Heart right ventricle (tissue), 16 donors: ENCODE measurements around the gene NEK6. TPM values are rescaled to one million over a fixed set of nuclear protein-coding genes. Genes with fewer than 3 reads are reported as not detected.

ENCODE experiments used
- ATAC-seq, 8 donors: fragments of 200-7000 bp; cut with Tn5 transposase; one replicate each; pipeline ENCODE4 v1.9.1; 2020; ENCODE audit warnings: mild to moderate bottlenecking in 8 of 8, moderate library complexity in 8 of 8, moderate number of reproducible peaks in 1 of 8
- DNase-seq, 2 donors: peaks; one replicate each; pipeline ENCODE4 v3.0.0-alpha.2; 2020
- H3K27ac ChIP-seq, 10 donors: fragments of 200-600 bp; sonication (generic) in 2 of 10; one replicate each; pipeline versions ENCODE4 v1.5.0 to v1.8.0; 2020 to 2022; ENCODE audit warnings: mild to moderate bottlenecking in 3 of 10
- H3K27me3 ChIP-seq, 7 donors: fragments of 200-600 bp; one replicate each; pipeline ENCODE4 v1.8.0; 2021 to 2022; ENCODE audit warnings: mild to moderate bottlenecking in 2 of 7
- H3K36me3 ChIP-seq, 9 donors: fragments of 200-600 bp; sonication (generic) in 1 of 9; one replicate each; pipeline versions ENCODE4 v1.5.0 to v1.8.0; 2020 to 2022; ENCODE audit warnings: mild to moderate bottlenecking in 2 of 9
- H3K4me1 ChIP-seq, 9 donors: fragments of 200-600 bp; sonication (generic) in 1 of 9; one replicate each; pipeline versions ENCODE4 v1.5.0 to v1.8.0; 2020 to 2022; ENCODE audit warnings: mild to moderate bottlenecking in 4 of 9
- H3K4me3 ChIP-seq, 10 donors: fragments of 200-600 bp; sonication (generic) in 2 of 10; one replicate each; pipeline versions ENCODE4 v1.5.0 to v1.8.0; 2020 to 2022; ENCODE audit warnings: mild to moderate bottlenecking in 7 of 10, moderate library complexity in 2 of 10
- H3K9me3 ChIP-seq, 11 donors: fragments of 200-600 bp in 10 of 11; sonication (generic) in 2 of 11; one replicate each; pipeline versions ENCODE4 v1.5.0 to v1.8.0; 2013 to 2022; ENCODE audit warnings: mild to moderate bottlenecking in 2 of 11, control low read depth in 1 of 11, moderate library complexity in 1 of 11
- WGBS, 2 donors: extraction: QIAGEN DNeasy Blood & Tissue Kit; methylation state at CpG; one replicate each; pipeline ENCODE4 v1.1.7; 2013; ENCODE audit warnings: inconsistent platforms in 1 of 2; 5-methylcytosine and 5-hydroxymethylcytosine counted together
- intact Hi-C, 10 donors: fragments of 100-400 bp; cut with DNase I; formaldehyde crosslinking; loops; one replicate each; pipeline versions ENCODE4 v1.11.1 to v1.14.2; 2022
- polyA plus RNA-seq, 2 donors: library from polyadenylated mRNA; stranded (reverse); fragments of 200-250 nt; gene quantifications; one replicate each; pipeline ENCODE4 v1.2.3, GENCODE V29; 2013
- total RNA-seq, 10 donors: library from RNA; stranded (reverse); fragmentation: NEBNext Ultra II Directional in 3 of 10; extraction: Animal tissue kit (Norgen Biotek cat#: 25700) in 3 of 10; gene quantifications; one replicate each; pipeline versions ENCODE4 v1.2.1 to v1.2.4, GENCODE V29; 2021 to 2023
- TF ChIP-seq, protein P1 (sequence below), 9 donors: fragments of 200-600 bp; sonication (generic) in 2 of 9; IDR thresholded peaks; one replicate each; pipeline versions ENCODE4 v1.5.0 to v1.8.0; 2021 to 2022; ENCODE audit warnings: antibody characterized with exemption in 9 of 9, mild to moderate bottlenecking in 5 of 9, moderate library complexity in 1 of 9
- donor health status: Arrhythmogenic right ventricular cardiomyopathy.
- donor health status: ischemic (EF 13 %, LVEDD 7.1; RV severe dilation, severe dysfunction).
- donor health status: healthy with polysubstance abuse.
- donor health status: DM: no; HTN: yes; CAD: no.
- donor health status: DM: no; HTN: no; CAD: no.
- donor health status: ischemic (EF 25% LVEDD 6.9; RV normal size, moderate dysfunction).
- donor health status: ischemic (EF 25% LVEDD 5.7; RV mildly dilated, moderate dysfunction).
- donor health status: healthy.
- donor health status: DM: yes; HTN: yes; CAD: no.
- donor health status: Ischemic cardiomyopathy.
- donor health status: ischemic (EF 35%, LVEDD 5.7; RV mildly dilated, moderate dysfunction).
- donor health status: nonischemic (EF 11% LVEDD 7.7; RV severe dilation, severe dysfunction).
- donor health status: DM: yes; HTN: yes; CAD: no.
- donor health status: PGD.
- donor health status: ischemic (EF 29% LVEDD 5.4; RV normal size, mild dysfunction).
- donor health status: nonischemic (EF 23%, LVEDD 6.1; RV moderate dilation, normal function).

Gene NEK6
- total and polyA plus RNA-seq, 12 donors, result 1.9 to 22.4 (median 7.5) TPM

- no peak overlapping the region for H3K4me3 ChIP-seq
These were observed 40.3 kb downstream of the NEK6 start for GRCh38 chr9:124297915-124298645.

DNA sequence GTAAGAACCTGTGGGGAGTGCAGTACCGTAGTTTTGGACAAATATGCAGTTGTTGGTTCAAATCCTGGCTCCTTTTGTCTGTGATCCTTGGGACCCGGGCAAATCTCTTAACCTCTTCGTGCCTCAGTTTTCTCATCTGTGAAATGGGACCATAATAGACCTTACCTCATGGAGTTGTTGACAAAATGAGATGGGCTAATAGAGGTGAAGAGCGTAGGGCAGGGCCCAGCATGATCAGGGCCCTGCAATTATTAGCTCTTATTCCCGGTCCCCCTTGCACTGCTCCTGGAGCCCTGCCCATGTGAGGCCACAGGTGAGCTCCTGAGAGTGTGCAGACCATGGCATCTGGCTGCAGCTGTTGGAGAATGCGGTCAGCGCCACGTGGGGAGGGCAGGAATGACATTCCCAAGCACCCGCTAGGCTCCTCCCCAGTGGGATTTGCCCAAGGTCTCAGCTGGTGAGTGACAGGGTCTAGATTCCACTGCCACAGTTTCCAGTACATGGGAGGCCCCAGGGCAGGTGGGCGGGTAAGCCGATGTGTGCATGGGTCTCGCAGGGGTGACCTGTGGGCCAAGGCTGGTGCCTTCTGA is 41.0 kb downstream of the NEK6 start:
- 90 to 91% methylated on average over 12 of the region's 12 CpGs for WGBS, 2 donors

More at GRCh38 chr9:124297915-124298645, 40.3 kb downstream of the NEK6 start:
- DNase-seq (no peak), ATAC-seq (no peak)
- H3K36me3 ChIP-seq, result peaks cover 0 to 37% (median 0%) of the 10 kb centered on the region in 9 donors
- 82 to 86% methylated on average over 14 of the region's 14 CpGs for WGBS, 2 donors
- peaks cover 23 to 68% (median 59%) of the 10 kb centered on the region in 9 donors for H3K4me1 ChIP-seq
- H3K27me3 ChIP-seq, result no peaks in the 10 kb centered on the region
- H3K27ac ChIP-seq, result peak overlapping the region in 6 of 10 donors; percentile 53 to 84 (median 68)
- no peaks in the 10 kb centered on the region for H3K9me3 ChIP-seq
- intact Hi-C loops, result loop anchor here in 1 of 10 donors (10.0 kb wide), 1 partner anchor 163 kb away; no protein-coding TSS in a partner anchor
- TF ChIP-seq, protein P1, sequence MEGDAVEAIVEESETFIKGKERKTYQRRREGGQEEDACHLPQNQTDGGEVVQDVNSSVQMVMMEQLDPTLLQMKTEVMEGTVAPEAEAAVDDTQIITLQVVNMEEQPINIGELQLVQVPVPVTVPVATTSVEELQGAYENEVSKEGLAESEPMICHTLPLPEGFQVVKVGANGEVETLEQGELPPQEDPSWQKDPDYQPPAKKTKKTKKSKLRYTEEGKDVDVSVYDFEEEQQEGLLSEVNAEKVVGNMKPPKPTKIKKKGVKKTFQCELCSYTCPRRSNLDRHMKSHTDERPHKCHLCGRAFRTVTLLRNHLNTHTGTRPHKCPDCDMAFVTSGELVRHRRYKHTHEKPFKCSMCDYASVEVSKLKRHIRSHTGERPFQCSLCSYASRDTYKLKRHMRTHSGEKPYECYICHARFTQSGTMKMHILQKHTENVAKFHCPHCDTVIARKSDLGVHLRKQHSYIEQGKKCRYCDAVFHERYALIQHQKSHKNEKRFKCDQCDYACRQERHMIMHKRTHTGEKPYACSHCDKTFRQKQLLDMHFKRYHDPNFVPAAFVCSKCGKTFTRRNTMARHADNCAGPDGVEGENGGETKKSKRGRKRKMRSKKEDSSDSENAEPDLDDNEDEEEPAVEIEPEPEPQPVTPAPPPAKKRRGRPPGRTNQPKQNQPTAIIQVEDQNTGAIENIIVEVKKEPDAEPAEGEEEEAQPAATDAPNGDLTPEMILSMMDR (IDR thresholded peaks at IDR 0.05), result no peak

GRCh38 chr9:124299515-124300090 is 41.9 kb downstream of the NEK6 start:
- Histone ChIP-seq H3K36me3 (peaks cover 0 to 49% (median 0%) of the 10 kb centered on the region in 9 donors), H3K4me3 (no peak overlapping the region), H3K4me1 (peaks cover 23 to 54% (median 47%) of the 10 kb centered on the region in 9 donors), H3K27ac (no peak overlapping the region), H3K9me3 (no peaks in the 10 kb centered on the region), H3K27me3 (no peaks in the 10 kb centered on the region)
- TF ChIP-seq, protein P1 (IDR thresholded peaks at IDR 0.05), result no peak
- DNase-seq (no peak), ATAC-seq (no peak)
- intact Hi-C loops, result loop anchor here in 2 of 10 donors (5.0 to 10.0 kb wide), 2 partner anchors 37 to 165 kb away; no protein-coding TSS in a partner anchor
- 86% methylated on average over 8 of the region's 8 CpGs for WGBS, 2 donors

More for the DNA sequence above, 41.0 kb downstream of the NEK6 start:
- H3K9me3 ChIP-seq, result no peaks in the 10 kb centered on the region
- peaks cover 23 to 61% (median 52%) of the 10 kb centered on the region in 9 donors for H3K4me1 ChIP-seq
- no peak for ATAC-seq
- no peaks in the 10 kb centered on the region for H3K27me3 ChIP-seq
- intact Hi-C loops, result loop anchor here in 1 of 10 donors (10.0 kb wide), 1 partner anchor 164 kb away; no protein-coding TSS in a partner anchor
- no peak for DNase-seq
- H3K27ac ChIP-seq, result no peak overlapping the region
- peaks cover 0 to 40% (median 0%) of the 10 kb centered on the region in 9 donors for H3K36me3 ChIP-seq
- TF ChIP-seq, protein P1 (IDR thresholded peaks at IDR 0.05), result no peak
- no peak overlapping the region for H3K4me3 ChIP-seq

GRCh38 chr9:124300312-124300711 is 42.6 kb downstream of the NEK6 start:
- Histone ChIP-seq H3K4me1 (peaks cover 21 to 47% (median 41%) of the 10 kb centered on the region in 9 donors), H3K9me3 (no peaks in the 10 kb centered on the region), H3K36me3 (peaks cover 0 to 51% (median 0%) of the 10 kb centered on the region in 9 donors), H3K27me3 (no peaks in the 10 kb centered on the region), H3K27ac (no peak overlapping the region), H3K4me3 (no peak overlapping the region)
- ATAC-seq, result no peak
- 88 to 90% methylated on average over 11 of the region's 11 CpGs for WGBS, 2 donors
- TF ChIP-seq, protein P1 (IDR thresholded peaks at IDR 0.05), result no peak
- no peak for DNase-seq
- intact Hi-C loops, result loop anchor here in 1 of 10 donors (5.0 kb wide), 1 partner anchor 38 kb away; no protein-coding TSS in a partner anchor
